ENCODE results near the gene ALDH1A3. TPM values are rescaled to one million over a fixed set of nuclear protein-coding genes. Genes with fewer than 3 reads are reported as not detected.

ALDH1A3 gene
- total RNA-seq, 2 experiments from 2014 or later = not detected

DNA sequence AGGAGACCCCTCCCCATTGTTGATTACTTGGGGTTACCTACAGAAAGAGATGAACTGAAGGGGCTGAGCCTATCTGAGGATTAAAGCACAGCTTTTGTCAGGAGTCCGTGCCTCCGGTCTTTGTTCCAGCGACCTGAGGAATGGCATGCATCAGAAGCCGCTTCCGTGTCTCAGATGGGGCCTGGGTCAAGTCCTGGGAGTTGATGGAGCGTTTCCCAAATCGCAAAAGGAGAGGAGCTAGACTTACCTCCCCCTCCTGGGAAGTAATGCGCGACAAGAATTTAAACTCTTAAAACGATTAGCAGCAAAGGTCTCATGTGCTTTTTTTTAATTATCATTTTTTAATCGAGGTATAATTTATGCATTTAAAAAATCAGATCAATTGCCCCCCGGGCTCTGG is 983 bp upstream of the ALDH1A3 start:
- H3K27me3 Mint-ChIP-seq = peaks cover 78% of the 10 kb centered on the region
- peaks cover 6% of the 10 kb centered on the region for H3K4me1 ChIP-seq (ENCODE audit: insufficient read depth, low read length)
- H3K36me3 ChIP-seq (ENCODE audit: insufficient read depth, low read length) = no peaks in the 10 kb centered on the region
- CTCF ChIA-PET = no interaction called here
- TF ChIP-seq, protein P1, sequence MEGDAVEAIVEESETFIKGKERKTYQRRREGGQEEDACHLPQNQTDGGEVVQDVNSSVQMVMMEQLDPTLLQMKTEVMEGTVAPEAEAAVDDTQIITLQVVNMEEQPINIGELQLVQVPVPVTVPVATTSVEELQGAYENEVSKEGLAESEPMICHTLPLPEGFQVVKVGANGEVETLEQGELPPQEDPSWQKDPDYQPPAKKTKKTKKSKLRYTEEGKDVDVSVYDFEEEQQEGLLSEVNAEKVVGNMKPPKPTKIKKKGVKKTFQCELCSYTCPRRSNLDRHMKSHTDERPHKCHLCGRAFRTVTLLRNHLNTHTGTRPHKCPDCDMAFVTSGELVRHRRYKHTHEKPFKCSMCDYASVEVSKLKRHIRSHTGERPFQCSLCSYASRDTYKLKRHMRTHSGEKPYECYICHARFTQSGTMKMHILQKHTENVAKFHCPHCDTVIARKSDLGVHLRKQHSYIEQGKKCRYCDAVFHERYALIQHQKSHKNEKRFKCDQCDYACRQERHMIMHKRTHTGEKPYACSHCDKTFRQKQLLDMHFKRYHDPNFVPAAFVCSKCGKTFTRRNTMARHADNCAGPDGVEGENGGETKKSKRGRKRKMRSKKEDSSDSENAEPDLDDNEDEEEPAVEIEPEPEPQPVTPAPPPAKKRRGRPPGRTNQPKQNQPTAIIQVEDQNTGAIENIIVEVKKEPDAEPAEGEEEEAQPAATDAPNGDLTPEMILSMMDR (IDR thresholded peaks at IDR 0.05) = no peak
- H3K4me1 Mint-ChIP-seq (ENCODE audit: low read depth) = no peaks in the 10 kb centered on the region
- POLR2A ChIA-PET = no interaction called here
- no peak overlapping the region for H3K4me3 ChIP-seq (ENCODE audit: low read length)
- H3K27ac Mint-ChIP-seq = no peak overlapping the region
- no peak for DNase-seq
- H3K27ac ChIP-seq (ENCODE audit: low read depth in 1 of 2, low read length in 2 of 2) = no peak overlapping the region
- H3K4me3 Mint-ChIP-seq = no peak overlapping the region
- H3K27me3 ChIP-seq (ENCODE audit: control insufficient read depth in 1 of 2, insufficient read depth in 2 of 2, low read length in 2 of 2) = peaks cover 43 to 56% of the 10 kb centered on the region in 2 experiments
- H3K36me3 Mint-ChIP-seq (ENCODE audit: low read depth) = no peaks in the 10 kb centered on the region
- no peak for ATAC-seq (ENCODE audit: poor library complexity)
- intact Hi-C loops (cut with DNase I, micrococcal nuclease) = no loop called here
- peaks cover 0 to 8% of the 10 kb centered on the region in 2 experiments for H3K9me3 ChIP-seq (ENCODE audit: control insufficient read depth in 1 of 2, insufficient read depth in 1 of 2, low read length in 2 of 2)
- H3K9me3 Mint-ChIP-seq = no peaks in the 10 kb centered on the region

DNA sequence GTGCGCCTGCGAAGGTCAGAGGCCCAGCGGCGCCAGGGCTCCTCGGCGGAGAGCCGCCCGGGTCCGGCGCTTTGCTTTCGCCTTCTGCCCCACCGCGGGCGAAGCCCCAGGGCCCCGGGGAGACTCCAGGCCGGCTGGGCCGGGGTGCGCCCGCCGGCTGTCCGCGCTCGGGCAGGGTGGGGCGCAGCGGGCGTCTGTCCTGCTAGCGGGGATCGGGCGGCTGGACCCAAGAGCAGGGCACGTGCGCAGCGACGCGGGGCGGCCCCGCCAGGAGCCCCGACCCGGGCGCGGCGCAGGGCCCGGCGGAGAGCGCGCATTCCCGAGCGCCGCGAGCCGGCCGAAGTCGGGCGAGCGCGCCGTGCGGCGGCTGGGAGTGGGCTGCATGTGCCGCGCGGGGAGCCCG is 569 bp upstream of the ALDH1A3 start:
- TF ChIP-seq, protein P1 (IDR thresholded peaks at IDR 0.05) = no peak
- ChIA-PET CTCF (no interaction called here), POLR2A (no interaction called here)
- H3K27me3 ChIP-seq (ENCODE audit: control insufficient read depth in 1 of 2, insufficient read depth in 2 of 2, low read length in 2 of 2) = peaks cover 44 to 60% of the 10 kb centered on the region in 2 experiments
- no peaks in the 10 kb centered on the region for H3K36me3 ChIP-seq (ENCODE audit: insufficient read depth, low read length)
- no peak overlapping the region for H3K4me3 ChIP-seq (ENCODE audit: low read length)
- H3K4me1 ChIP-seq (ENCODE audit: insufficient read depth, low read length) = peaks cover 6% of the 10 kb centered on the region
- peaks cover 82% of the 10 kb centered on the region for H3K27me3 Mint-ChIP-seq
- H3K9me3 ChIP-seq (ENCODE audit: control insufficient read depth in 1 of 2, insufficient read depth in 1 of 2, low read length in 2 of 2) = peaks cover 0 to 8% of the 10 kb centered on the region in 2 experiments
- H3K4me3 Mint-ChIP-seq = no peak overlapping the region
- H3K27ac ChIP-seq (ENCODE audit: low read depth in 1 of 2, low read length in 2 of 2) = no peak overlapping the region
- no peak for ATAC-seq (ENCODE audit: poor library complexity)
- H3K27ac Mint-ChIP-seq = no peak overlapping the region
- DNase-seq = no peak
- H3K4me1 Mint-ChIP-seq (ENCODE audit: low read depth) = no peaks in the 10 kb centered on the region
- no peaks in the 10 kb centered on the region for H3K9me3 Mint-ChIP-seq
- H3K36me3 Mint-ChIP-seq (ENCODE audit: low read depth) = no peaks in the 10 kb centered on the region
- intact Hi-C loops (cut with DNase I, micrococcal nuclease) = no loop called here

DNA sequence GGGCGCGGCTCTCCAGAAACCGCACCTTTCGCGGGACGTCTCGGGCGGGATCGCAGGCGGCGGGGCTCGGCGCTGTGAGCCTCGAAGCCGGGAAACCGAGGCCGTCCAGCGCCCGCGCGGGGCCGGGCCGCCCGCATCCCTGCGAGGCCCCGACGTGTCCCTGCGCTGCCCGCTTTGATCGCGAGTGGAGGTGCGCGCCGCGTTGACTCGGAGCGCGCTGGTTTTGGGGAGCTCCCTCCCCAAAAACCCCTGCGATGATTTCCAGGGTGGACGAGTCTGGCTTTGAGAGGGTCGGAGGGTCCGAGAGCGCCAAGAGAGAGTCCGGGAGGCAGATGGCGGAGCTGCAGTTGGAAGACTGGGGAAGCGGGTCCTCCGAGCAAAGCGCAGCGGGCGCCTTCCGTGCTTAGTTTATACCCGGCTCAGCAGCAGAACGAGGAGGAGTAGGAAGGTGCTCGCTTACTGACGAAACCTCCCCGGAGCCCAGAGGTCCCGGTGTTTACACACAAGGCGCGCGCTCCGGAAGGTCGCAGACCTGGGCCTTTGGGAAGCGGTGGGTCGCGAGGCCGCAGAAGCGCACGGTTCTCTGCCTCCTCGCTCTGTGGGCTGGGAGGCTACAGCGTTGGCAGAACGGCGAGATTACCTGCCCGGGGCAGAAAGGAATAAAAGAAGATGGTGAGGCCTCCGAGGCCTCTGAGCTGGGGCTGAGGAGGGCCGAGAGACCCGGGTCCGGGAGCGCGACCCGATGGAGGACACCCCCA is 687 bp downstream of the ALDH1A3 start:
- Mint-ChIP-seq H3K9me3 (no peaks in the 10 kb centered on the region), H3K4me1 (ENCODE audit: low read depth) (no peaks in the 10 kb centered on the region), H3K27me3 (peaks cover 84% of the 10 kb centered on the region), H3K27ac (no peak overlapping the region), H3K36me3 (ENCODE audit: low read depth) (no peaks in the 10 kb centered on the region), H3K4me3 (peak overlapping the region; percentile 54)
- H3K27me3 ChIP-seq (ENCODE audit: control insufficient read depth in 1 of 2, insufficient read depth in 2 of 2, low read length in 2 of 2) = peaks cover 44 to 65% of the 10 kb centered on the region in 2 experiments
- peaks cover 6% of the 10 kb centered on the region for H3K4me1 ChIP-seq (ENCODE audit: insufficient read depth, low read length)
- H3K4me3 ChIP-seq (ENCODE audit: low read length) = no peak overlapping the region
- ChIA-PET CTCF (no interaction called here), POLR2A (no interaction called here)
- intact Hi-C loops (cut with DNase I, micrococcal nuclease) = no loop called here
- H3K36me3 ChIP-seq (ENCODE audit: insufficient read depth, low read length) = no peaks in the 10 kb centered on the region
- TF ChIP-seq, protein P1 (IDR thresholded peaks at IDR 0.05) = no peak
- H3K9me3 ChIP-seq (ENCODE audit: control insufficient read depth in 1 of 2, insufficient read depth in 1 of 2, low read length in 2 of 2) = peaks cover 0 to 8% of the 10 kb centered on the region in 2 experiments
- ATAC-seq (ENCODE audit: poor library complexity) = no peak
- DNase-seq = no peak
- H3K27ac ChIP-seq (ENCODE audit: low read depth in 1 of 2, low read length in 2 of 2) = no peak overlapping the region
